ENCODE measurements around the gene PICK1. TPM values are rescaled to one million over a fixed set of nuclear protein-coding genes. Genes with fewer than 3 reads are reported as not detected.

Gene PICK1
- total RNA-seq, 2 experiments from 2014 or later: 21.2 to 25.6 TPM

- TF ChIP-seq, protein P1, sequence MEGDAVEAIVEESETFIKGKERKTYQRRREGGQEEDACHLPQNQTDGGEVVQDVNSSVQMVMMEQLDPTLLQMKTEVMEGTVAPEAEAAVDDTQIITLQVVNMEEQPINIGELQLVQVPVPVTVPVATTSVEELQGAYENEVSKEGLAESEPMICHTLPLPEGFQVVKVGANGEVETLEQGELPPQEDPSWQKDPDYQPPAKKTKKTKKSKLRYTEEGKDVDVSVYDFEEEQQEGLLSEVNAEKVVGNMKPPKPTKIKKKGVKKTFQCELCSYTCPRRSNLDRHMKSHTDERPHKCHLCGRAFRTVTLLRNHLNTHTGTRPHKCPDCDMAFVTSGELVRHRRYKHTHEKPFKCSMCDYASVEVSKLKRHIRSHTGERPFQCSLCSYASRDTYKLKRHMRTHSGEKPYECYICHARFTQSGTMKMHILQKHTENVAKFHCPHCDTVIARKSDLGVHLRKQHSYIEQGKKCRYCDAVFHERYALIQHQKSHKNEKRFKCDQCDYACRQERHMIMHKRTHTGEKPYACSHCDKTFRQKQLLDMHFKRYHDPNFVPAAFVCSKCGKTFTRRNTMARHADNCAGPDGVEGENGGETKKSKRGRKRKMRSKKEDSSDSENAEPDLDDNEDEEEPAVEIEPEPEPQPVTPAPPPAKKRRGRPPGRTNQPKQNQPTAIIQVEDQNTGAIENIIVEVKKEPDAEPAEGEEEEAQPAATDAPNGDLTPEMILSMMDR (IDR thresholded peaks at IDR 0.05): no peak
- H3K36me3 ChIP-seq (ENCODE audit: insufficient read depth, low read length): peaks cover 5% of the 10 kb centered on the region
- ChIA-PET CTCF (interaction anchor here (0.7 kb wide), 1 partner anchor 55 kb away, joined by 3 read pairs; no protein-coding TSS in a partner anchor), POLR2A (no interaction called here)
- intact Hi-C loops (cut with DNase I, micrococcal nuclease): no loop called here
- no peaks in the 10 kb centered on the region for H3K36me3 Mint-ChIP-seq (ENCODE audit: low read depth)
- H3K27ac ChIP-seq (ENCODE audit: low read depth in 1 of 2, low read length in 2 of 2): no peak overlapping the region
- no peak overlapping the region for H3K27ac Mint-ChIP-seq
- no peak overlapping the region for H3K4me3 Mint-ChIP-seq
- ATAC-seq (ENCODE audit: poor library complexity) (no peak), DNase-seq (peak in 1 of 14 experiments; percentile 8)
- H3K27me3 Mint-ChIP-seq: no peaks in the 10 kb centered on the region
- no peak overlapping the region for H3K4me3 ChIP-seq (ENCODE audit: low read length)
- peaks cover 0 to 10% of the 10 kb centered on the region in 2 experiments for H3K9me3 ChIP-seq (ENCODE audit: control insufficient read depth in 1 of 2, insufficient read depth in 1 of 2, low read length in 2 of 2)
- H3K9me3 Mint-ChIP-seq: no peaks in the 10 kb centered on the region
- no peaks in the 10 kb centered on the region for H3K4me1 Mint-ChIP-seq (ENCODE audit: low read depth)
- H3K4me1 ChIP-seq (ENCODE audit: insufficient read depth, low read length): no peaks in the 10 kb centered on the region
- H3K27me3 ChIP-seq (ENCODE audit: control insufficient read depth in 1 of 2, insufficient read depth in 2 of 2, low read length in 2 of 2): no peaks in the 10 kb centered on the region
Measured at GRCh38 chr22:38106814-38107578, 49.8 kb downstream of the PICK1 start.

DNA sequence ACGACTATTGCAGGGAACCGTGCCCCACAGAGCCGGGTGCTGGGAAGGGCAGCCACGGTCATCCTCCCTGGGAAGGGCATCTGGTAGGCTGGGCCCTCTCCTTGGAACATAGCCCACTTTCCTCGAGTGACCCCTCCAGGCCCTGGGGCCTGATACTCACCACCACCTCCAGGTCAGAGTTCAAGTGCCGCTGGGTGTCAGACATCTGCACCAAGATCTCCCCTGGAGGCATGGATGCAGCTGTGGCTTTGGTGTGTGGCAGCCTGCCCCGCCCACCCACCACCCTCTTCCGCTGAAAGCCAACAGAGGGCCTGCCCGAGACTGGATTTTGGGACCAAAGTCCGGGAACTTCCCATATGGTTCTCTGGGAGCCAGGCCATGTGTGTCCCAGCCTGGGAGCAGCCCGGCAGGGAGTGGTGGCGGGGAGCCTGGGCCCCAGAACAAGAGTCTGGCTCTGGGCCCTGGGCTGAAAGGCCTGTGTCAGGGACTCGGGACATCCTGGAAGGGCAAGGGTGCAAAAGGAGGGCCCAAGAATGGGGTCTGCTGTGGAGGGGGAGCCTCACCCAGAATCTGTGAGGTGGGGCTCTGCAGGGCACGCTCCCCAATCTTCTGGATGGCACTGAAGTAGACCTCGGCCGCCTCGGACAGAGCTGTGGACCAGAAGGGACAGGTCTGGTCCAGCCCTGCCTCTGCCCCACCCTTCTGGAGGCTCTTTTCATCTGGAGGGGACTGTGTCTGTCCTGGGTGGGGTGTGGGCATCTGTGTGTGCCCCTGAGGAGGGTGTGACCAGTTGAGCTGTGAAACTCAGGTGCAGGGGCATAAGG lies 50.7 kb downstream of the PICK1 start:
- no peaks in the 10 kb centered on the region for H3K27me3 Mint-ChIP-seq
- Histone ChIP-seq H3K4me3 (ENCODE audit: low read length) (no peak overlapping the region), H3K9me3 (ENCODE audit: control insufficient read depth in 1 of 2, insufficient read depth in 1 of 2, low read length in 2 of 2) (peaks cover 0 to 10% of the 10 kb centered on the region in 2 experiments), H3K4me1 (ENCODE audit: insufficient read depth, low read length) (no peaks in the 10 kb centered on the region), H3K36me3 (ENCODE audit: insufficient read depth, low read length) (peaks cover 9% of the 10 kb centered on the region), H3K27ac (ENCODE audit: low read depth in 1 of 2, low read length in 2 of 2) (no peak overlapping the region), H3K27me3 (ENCODE audit: control insufficient read depth in 1 of 2, insufficient read depth in 2 of 2, low read length in 2 of 2) (no peaks in the 10 kb centered on the region)
- DNase-seq (no peak), ATAC-seq (ENCODE audit: poor library complexity) (no peak)
- ChIA-PET CTCF (no interaction called here), POLR2A (no interaction called here)
- H3K9me3 Mint-ChIP-seq: no peaks in the 10 kb centered on the region
- TF ChIP-seq, protein P1 (IDR thresholded peaks at IDR 0.05): no peak
- no peaks in the 10 kb centered on the region for H3K4me1 Mint-ChIP-seq (ENCODE audit: low read depth)
- peak overlapping the region; percentile 54 for H3K27ac Mint-ChIP-seq
- H3K4me3 Mint-ChIP-seq: no peak overlapping the region
- intact Hi-C loops (cut with DNase I, micrococcal nuclease): no loop called here
- H3K36me3 Mint-ChIP-seq (ENCODE audit: low read depth): peaks cover 3% of the 10 kb centered on the region

DNA sequence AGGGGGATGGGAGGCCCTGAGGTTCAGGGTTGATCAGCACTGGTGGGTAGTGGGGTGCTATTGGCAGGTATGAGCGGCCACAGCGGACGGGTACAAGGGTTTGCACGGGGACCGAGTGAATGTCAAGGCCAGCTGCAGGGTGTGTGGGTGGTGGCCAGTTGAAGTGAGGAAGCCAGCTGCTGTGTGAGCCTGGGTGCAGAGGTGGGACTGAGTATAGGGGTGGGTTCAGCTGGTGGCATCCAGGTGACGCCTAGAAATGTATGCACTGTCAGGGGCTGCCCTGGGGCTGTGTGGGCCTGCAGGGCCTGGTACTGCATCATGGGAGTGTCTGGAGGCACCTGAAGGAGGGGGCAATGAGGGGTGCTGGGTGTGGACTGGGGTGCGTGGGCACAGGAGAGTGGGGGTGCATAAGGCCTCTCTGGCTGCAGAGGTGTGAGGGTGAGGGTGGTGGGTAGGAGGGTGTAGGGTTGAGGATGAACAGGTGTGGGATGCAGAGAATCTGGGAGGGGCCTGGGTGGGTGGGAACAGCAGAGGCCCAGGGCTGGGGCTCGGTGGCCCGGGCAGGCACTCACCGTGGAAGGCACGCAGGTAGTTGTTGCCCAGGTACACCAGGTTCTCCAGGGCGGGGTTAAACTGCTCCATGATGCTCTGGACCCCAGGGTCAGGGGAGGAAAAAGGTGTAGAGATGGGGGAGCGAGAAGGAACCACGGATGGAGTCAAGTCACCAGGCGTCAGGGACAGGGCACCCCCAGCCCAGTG lies 51.5 kb downstream of the PICK1 start:
- no peak for DNase-seq
- Mint-ChIP-seq H3K27ac (peak overlapping the region; percentile 54), H3K4me3 (no peak overlapping the region), H3K4me1 (ENCODE audit: low read depth) (no peaks in the 10 kb centered on the region), H3K9me3 (no peaks in the 10 kb centered on the region), H3K36me3 (ENCODE audit: low read depth) (peaks cover 4% of the 10 kb centered on the region), H3K27me3 (no peaks in the 10 kb centered on the region)
- Histone ChIP-seq H3K4me3 (ENCODE audit: low read length) (no peak overlapping the region), H3K27me3 (ENCODE audit: control insufficient read depth in 1 of 2, insufficient read depth in 2 of 2, low read length in 2 of 2) (no peaks in the 10 kb centered on the region), H3K9me3 (ENCODE audit: control insufficient read depth in 1 of 2, insufficient read depth in 1 of 2, low read length in 2 of 2) (peaks cover 0 to 10% of the 10 kb centered on the region in 2 experiments), H3K36me3 (ENCODE audit: insufficient read depth, low read length) (peaks cover 12% of the 10 kb centered on the region), H3K27ac (ENCODE audit: low read depth in 1 of 2, low read length in 2 of 2) (no peak overlapping the region), H3K4me1 (ENCODE audit: insufficient read depth, low read length) (no peaks in the 10 kb centered on the region)
- intact Hi-C loops (cut with DNase I, micrococcal nuclease): no loop called here
- POLR2A ChIA-PET: no interaction called here
- CTCF ChIA-PET: no interaction called here
- no peak for ATAC-seq (ENCODE audit: poor library complexity)
- TF ChIP-seq, protein P1 (IDR thresholded peaks at IDR 0.05): no peak
